Globus pallidus (tissue), 1 donor: ENCODE measurements around the gene WBP1.
"Not testable (repeated sequence)": the region's sequence is repeated elsewhere in the genome, so short reads cannot be mapped to it uniquely, and the experiment has no call there.

Source experiments
- DNase-seq: peaks from one replicate; pipeline ENCODE4 v3.0.0-alpha.2; 2015; ENCODE audit warnings: low spot score

The WBP1 gene

GRCh38 chr2:74454654-74455511, 3.4 kb upstream of the WBP1 start, which contains the start of gene INO80B:
Gene INO80B (plus strand): TSS chr2:74455087. CDS start chr2:74455117, 30 bp downstream.
- DNase-seq: peak; percentile 97

DNA sequence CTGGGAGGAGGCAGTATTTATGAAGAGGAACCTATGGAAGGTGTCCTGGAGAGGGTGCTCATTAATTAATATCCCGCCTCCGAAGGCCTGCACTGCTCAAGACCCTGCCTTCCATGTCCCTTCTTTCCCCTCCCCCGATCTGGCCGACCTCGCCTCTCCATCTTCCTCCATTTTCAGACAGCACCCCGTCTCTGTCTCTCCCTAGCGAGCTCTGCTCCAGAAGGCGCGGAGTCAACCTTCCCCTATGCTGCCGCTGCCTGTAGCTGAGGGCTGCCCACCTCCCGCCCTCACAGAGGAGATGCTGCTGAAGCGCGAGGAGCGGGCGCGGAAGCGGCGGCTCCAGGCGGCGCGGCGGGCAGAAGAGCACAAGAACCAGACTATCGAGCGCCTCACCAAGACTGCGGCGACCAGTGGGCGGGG, 1.1 kb upstream of the WBP1 start:
- no peak for DNase-seq

DNA sequence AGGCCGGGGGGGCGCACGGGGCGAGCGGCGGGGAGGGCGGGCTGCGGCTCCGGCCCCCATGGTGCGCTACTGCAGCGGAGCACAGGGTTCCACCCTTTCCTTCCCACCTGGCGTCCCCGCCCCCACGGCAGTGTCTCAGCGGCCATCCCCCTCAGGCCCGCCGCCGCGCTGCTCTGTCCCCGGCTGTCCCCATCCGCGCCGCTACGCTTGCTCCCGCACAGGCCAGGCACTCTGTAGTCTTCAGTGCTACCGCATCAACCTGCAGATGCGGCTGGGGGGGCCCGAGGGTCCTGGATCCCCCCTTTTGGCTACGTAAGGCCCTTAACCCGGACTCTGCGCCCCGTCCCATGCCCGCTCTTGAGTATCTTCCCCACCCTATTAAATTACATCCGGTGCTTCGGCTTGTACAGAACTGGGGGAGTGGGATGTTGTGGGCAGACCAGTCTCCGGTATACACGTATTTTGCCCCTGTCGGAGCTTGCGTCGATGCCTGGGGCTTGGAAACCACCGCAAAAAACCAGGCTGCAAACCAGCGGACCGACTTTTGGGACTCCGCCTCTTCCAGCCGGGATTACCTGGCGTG, 598 bp upstream of the WBP1 start:
- DNase-seq: no peak

- no peak for DNase-seq
Measured at GRCh38 chr2:74458938-74459363, 713 bp downstream of the WBP1 start.

GRCh38 chr2:74459503-74460118, 1.4 kb downstream of the WBP1 start:
- DNase-seq: not testable (repeated sequence)

- DNase-seq: not testable (repeated sequence)
Measured at GRCh38 chr2:74460187-74460586, 1.9 kb downstream of the WBP1 start.

DNA sequence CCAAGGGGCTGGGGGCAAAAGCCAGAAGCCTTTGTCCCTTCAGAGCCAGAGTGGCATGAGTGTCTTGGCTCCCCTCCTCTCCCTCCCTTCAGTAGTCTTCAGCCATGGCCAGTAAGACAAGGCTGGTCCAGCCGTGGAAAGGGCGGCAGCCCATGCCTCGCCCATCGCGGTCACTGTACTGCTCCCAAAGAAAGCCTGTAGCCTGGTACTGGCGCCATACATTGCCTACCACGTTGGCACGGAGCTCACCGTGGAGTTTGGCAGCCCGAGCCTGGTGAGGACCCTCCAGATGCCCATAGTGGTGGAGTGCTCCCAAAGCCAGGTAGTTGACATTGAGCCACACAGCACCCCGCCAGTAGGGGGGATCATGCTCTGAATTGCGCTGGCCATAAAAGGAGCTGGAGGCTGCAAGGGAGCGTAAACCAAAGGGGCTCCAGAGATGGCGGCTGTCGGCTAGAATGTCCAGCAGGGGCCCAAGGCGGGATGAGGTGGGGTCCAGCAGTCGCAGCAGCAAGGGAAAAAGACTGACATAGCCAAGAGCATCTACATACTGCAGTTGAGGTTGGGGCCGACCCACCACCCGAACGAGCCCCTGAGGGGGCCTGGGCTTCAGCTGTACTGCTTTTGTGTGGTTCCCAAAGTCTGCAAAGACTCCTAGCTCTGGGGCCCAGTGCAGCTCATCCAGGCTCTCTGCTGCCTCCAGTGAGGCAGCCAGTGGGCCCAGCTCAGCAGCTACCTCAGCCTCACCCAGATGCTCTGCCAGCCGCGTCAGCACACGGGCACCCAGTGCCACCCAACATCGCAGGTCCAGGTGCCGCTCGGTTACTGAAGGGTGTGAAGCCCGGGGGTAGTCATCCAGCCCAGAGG, 3.2 kb downstream of the WBP1 start:
- DNase-seq: no peak

DNA sequence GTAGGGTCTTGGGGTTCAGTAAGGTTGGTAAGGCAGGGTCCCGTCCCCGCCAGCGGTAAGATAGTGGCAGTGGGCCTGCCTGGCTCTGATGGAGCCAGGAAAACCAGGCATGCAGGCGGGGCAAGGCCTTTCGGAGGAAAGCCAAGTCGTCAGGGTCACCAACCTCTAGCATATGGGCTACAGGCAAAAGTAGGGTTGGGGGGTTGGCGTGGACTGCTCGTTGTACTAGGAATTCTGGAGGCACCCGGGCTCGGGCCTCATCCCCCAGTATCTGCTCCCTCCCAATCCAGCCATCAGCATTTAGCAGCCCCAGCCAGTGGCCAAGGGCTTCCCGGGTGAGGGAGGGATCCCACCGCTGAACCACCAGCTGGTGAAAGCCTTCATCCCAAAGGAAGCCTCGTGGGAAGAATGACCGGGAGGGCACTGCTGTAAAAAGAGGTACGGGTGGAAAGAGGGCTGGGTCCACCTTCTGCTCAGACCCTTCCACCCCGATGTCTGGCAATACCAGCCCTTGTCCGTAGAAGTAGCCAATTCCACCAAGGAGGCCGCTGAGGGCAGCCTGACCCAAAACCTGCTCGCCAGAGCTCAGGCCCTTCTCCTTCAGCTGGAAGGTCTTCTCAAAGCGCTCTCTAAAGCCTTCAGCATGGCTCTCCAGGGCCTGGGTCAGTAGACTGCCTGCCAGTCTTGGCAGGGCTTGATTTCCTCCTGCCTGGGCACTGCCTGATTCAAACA, 4.0 kb downstream of the WBP1 start:
- DNase-seq: no peak

GRCh38 chr2:74462786-74463105, 4.5 kb downstream of the WBP1 start:
- no peak for DNase-seq

- no peak for DNase-seq
Measured at GRCh38 chr2:74464406-74464805, 6.2 kb downstream of the WBP1 start.

DNA sequence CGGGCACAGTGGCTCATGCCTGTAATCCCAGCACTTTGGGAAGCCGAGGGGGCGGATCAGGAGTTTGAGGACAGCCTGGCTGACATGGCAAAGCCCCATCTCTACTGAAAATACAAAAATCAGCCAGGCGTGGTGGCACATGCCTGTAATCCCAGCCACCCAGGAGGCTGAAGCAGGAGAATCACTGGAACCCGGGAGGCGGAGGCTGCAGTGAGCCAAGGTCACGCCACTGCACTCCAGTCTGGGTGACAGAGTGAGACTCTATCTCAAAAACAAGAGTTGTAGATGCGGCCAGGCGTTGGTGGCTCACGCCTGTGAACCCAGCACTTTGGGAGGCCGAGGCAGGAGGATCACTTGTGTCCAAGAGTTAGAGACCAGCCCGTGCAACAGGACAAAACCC, 12.5 kb downstream of the WBP1 start:
- DNase-seq: not testable (repeated sequence)

DNA sequence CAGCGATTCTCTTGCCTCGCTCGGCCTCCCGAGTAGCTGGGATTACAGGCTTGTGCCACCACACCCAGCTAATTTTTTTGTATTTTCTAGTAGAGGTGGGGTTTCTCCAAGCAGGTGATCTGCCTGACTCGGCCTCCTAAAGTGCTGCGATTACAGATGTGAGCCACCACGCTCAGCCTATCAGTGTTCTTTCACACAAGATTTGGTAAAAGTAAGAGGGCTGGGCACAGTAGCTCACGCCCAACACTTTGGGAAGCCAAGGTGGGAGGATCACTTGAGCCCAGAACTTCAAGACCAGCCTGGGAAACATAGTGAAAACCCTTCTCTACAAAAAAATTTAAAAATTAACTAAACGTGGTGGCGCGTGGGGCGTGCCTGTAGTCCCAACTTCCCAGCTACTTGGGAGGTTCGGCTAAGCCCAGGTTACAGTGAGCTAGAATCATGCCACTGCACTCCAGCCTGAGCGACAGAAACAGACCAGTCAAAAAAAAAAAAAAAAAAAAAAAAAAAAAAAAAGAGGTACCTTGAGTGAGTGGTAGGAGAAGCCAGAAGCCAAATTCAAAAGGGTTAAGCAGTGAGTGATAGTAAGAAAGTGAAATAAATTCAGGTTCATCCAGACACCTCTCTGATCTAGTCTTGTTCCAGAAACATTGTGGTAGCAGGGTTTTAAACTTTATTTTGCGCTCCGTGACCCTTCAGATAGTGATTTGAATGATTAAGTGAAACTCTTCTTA, 13.3 kb downstream of the WBP1 start:
- DNase-seq: no peak

- peak; percentile 93 for DNase-seq
Measured at GRCh38 chr2:74472086-74472944, 14.1 kb downstream of the WBP1 start, which contains the start of gene MRPL53. Gene MRPL53 (minus strand): TSS chr2:74472680. CDS start chr2:74472660, 20 bp downstream.

- DNase-seq: no peak
Measured at GRCh38 chr2:74472945-74473258, 14.7 kb downstream of the WBP1 start.

GRCh38 chr2:74474481-74474880, 16.2 kb downstream of the WBP1 start:
- DNase-seq: no peak

GRCh38 chr2:74474899-74475298, 16.7 kb downstream of the WBP1 start:
- no peak for DNase-seq

DNA sequence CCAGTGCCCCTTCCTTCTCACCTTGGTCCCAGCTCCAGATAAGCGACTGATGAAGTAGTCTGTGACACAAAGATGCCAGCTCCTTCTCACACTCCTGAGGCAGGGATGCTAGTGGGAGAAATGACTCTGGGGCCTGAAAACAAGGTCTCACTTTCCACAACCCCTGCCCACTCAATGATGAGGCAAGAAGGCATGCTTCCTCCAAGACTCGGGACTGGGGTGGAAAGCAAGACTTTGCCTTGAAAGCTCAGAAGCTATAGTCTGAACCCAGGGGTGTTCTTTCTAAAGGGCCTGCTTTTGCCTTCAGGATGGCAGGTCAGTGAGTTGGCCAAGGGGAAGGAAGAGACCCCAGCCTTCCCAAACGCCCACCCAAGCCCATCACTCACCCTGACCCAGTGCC, 23.2 kb downstream of the WBP1 start:
- no peak for DNase-seq

GRCh38 chr2:74481961-74482800, 23.9 kb downstream of the WBP1 start:
- DNase-seq: no peak
